Neural cell (in vitro differentiated cells): Measurements from ENCODE around the gene HLA-F. TPM values are rescaled to one million over a fixed set of nuclear protein-coding genes. Genes with fewer than 3 reads are reported as not detected.

Source experiments
- H2AFZ ChIP-seq: fragments of 200-600, 300-800 bp; sonication (generic), shearing (Covaris generic); 2 replicates; pipeline ENCODE4 v1.6.0; 2014; ENCODE audit warnings: low read depth, mild to moderate bottlenecking, antibody characterized with exemption, low read length, moderate library complexity
- H3F3A ChIP-seq: fragments of 200-600 bp; shearing (Covaris generic); 2 replicates; pipeline ENCODE4 v1.6.1; 2016; ENCODE audit warnings: mild to moderate bottlenecking, moderate library complexity, mixed read lengths, antibody characterized with exemption, low read length; ENCODE audit not compliant: insufficient read depth, poor library complexity, severe bottlenecking
- H3K27ac ChIP-seq: fragments of 200-600, 300-800 bp; sonication (generic), shearing (Covaris generic); 2 replicates; pipeline ENCODE4 v1.5.1; 2014; ENCODE audit warnings: mild to moderate bottlenecking, low read length, moderate library complexity
- H3K27me3 ChIP-seq: fragments of 300-800, 200-600 bp; sonication (generic), shearing (Covaris generic); 2 replicates; pipeline ENCODE4 v1.6.0; 2014; ENCODE audit warnings: mild to moderate bottlenecking, low read depth, low read length, moderate library complexity; ENCODE audit not compliant: insufficient read depth
- H3K36me3 ChIP-seq: fragments of 300-800, 200-600 bp; sonication (generic), shearing (Covaris generic); 2 replicates; pipeline ENCODE4 v1.5.1; 2014; ENCODE audit warnings: mild to moderate bottlenecking, antibody characterized with exemption, low read length, moderate library complexity; ENCODE audit not compliant: insufficient read depth
- H3K4me2 ChIP-seq: fragments of 300-800, 200-600 bp; sonication (generic), shearing (Covaris generic); 2 replicates; pipeline ENCODE4 v1.6.0; 2014; ENCODE audit warnings: mild to moderate bottlenecking, low read length
- H3K4me3 ChIP-seq: fragments of 300-800, 200-600 bp; sonication (generic), shearing (Covaris generic); 2 replicates; pipeline ENCODE4 v1.5.1; 2014; ENCODE audit warnings: mild to moderate bottlenecking, low read length, moderate library complexity
- H3K79me2 ChIP-seq: fragments of 200-600 bp; shearing (Covaris generic); replicated peaks from 2 replicates; pipeline ENCODE4 v1.6.0; 2014; ENCODE audit warnings: mild to moderate bottlenecking, low read length, moderate library complexity; ENCODE audit not compliant: insufficient read depth
- H3K9ac ChIP-seq: fragments of 300-800, 200-600 bp; sonication (generic), shearing (Covaris generic); 2 replicates; pipeline ENCODE4 v1.6.1; 2016; ENCODE audit warnings: mild to moderate bottlenecking, low read length, mixed read lengths
- H3K9me2 ChIP-seq: fragments of 200-600 bp; shearing (Covaris generic); 2 replicates; pipeline ENCODE4 v1.6.1; 2016; ENCODE audit warnings: mild to moderate bottlenecking, low read length, mixed read lengths; ENCODE audit not compliant: insufficient read depth
- H3K9me3 ChIP-seq: fragments of 200-600, 300-800 bp; sonication (generic), shearing (Covaris generic); 2 replicates; pipeline ENCODE4 v1.6.1; 2016; ENCODE audit warnings: mild to moderate bottlenecking, mixed run types, low read length, moderate library complexity, mixed read lengths
- H4K20me1 ChIP-seq: fragments of 200-600 bp; shearing (Covaris generic); 2 replicates; pipeline ENCODE4 v1.6.1; 2016; ENCODE audit warnings: mild to moderate bottlenecking, mixed run types; ENCODE audit not compliant: insufficient read depth
- EP300 ChIP-seq: fragments of 450-650 bp; conservative IDR thresholded peaks from 2 replicates; pipeline ENCODE4 v1.6.1; 2014; ENCODE audit warnings: antibody characterized with exemption, mild to moderate bottlenecking, moderate library complexity; ENCODE audit not compliant: poor library complexity, severe bottlenecking
- EZH2 ChIP-seq: fragments of 200-600, 300-800 bp; shearing (Covaris generic), sonication (generic); IDR thresholded peaks from 2 replicates; pipeline ENCODE4 v1.6.1; 2014; ENCODE audit warnings: antibody characterized with exemption, low read length, borderline replicate concordance, mild to moderate bottlenecking; ENCODE audit not compliant: insufficient read depth, poor library complexity, severe bottlenecking
- MXI1 ChIP-seq: fragments of 450-650 bp; conservative IDR thresholded peaks from 2 replicates; pipeline ENCODE4 v1.6.1; 2014; ENCODE audit warnings: antibody characterized with exemption, mild to moderate bottlenecking; ENCODE audit not compliant: poor library complexity, severe bottlenecking
- POLR2AphosphoS5 ChIP-seq: IDR thresholded peaks from 2 replicates; pipeline ENCODE4 v1.6.1; 2012
- RAD21 ChIP-seq: fragments of 450-650 bp; conservative IDR thresholded peaks from 2 replicates; pipeline ENCODE4 v1.6.1; 2014; ENCODE audit warnings: antibody characterized with exemption, mild to moderate bottlenecking, moderate library complexity
- REST ChIP-seq: IDR thresholded peaks from 2 replicates; pipeline ENCODE4 v1.6.1; 2012; ENCODE audit warnings: borderline replicate concordance
- SMC3 ChIP-seq: fragments of 450-650 bp; conservative IDR thresholded peaks from 2 replicates; pipeline ENCODE4 v1.6.1; 2014; ENCODE audit warnings: antibody characterized with exemption, mild to moderate bottlenecking, moderate library complexity; ENCODE audit not compliant: poor library complexity
- TAF1 ChIP-seq: IDR thresholded peaks from 2 replicates; pipeline ENCODE4 v1.6.1; 2012; ENCODE audit warnings: low read depth
- polyA plus RNA-seq: library from polyadenylated mRNA; depleted of rRNA; stranded (reverse); fragments of >200 nt; gene quantifications from 2 replicates; pipeline ENCODE4 v1.2.3, GENCODE V29; 2014
- TF ChIP-seq, protein P1 (sequence below): fragments of 450-650 bp; IDR thresholded peaks from 2 replicates; pipeline ENCODE4 v1.5.1; 2014; ENCODE audit warnings: antibody characterized with exemption, mild to moderate bottlenecking, moderate library complexity; ENCODE audit not compliant: poor library complexity, severe bottlenecking

HLA-F gene
- polyA plus RNA-seq, 1 donor from 2014 or later = not detected

DNA sequence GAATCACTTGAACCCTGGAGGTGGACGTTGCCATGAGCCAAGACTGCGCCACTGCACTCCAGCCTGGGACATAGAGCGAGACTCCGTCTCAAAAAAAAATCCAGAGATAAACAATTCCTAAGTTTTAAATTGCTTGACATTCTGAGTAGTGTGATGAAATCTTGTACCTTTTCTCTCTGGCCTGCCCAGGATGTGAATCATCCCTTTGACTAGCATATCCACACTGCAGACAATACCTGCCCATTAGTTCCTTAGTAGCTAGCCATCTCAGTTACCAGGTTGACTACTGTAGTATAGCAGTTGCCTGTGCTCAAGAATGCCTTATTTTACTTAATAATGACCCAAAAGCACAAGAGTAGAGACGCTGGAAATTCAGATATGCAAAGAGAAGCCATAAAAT, 45.1 kb upstream of the HLA-F start:
- Histone ChIP-seq H3K9ac (no peak overlapping the region), H3K9me3 (no peaks in the 10 kb centered on the region), H3F3A (no peaks in the 10 kb centered on the region), H3K27me3 (no peaks in the 10 kb centered on the region), H3K4me2 (no peak overlapping the region), H3K36me3 (no peaks in the 10 kb centered on the region), H3K4me3 (no peak overlapping the region), H3K27ac (no peak overlapping the region), H2AFZ (no peak overlapping the region), H4K20me1 (no peaks in the 10 kb centered on the region), H3K9me2 (no peaks in the 10 kb centered on the region), H3K79me2 (no peaks in the 10 kb centered on the region)
- TF ChIP-seq REST = no peak
- no peak for TF ChIP-seq EP300
- no peak for TF ChIP-seq EZH2
- no peak for TF ChIP-seq MXI1
- no peak for TF ChIP-seq TAF1
- TF ChIP-seq POLR2AphosphoS5 = no peak
- TF ChIP-seq SMC3 = no peak
- TF ChIP-seq RAD21 = no peak

GRCh38 chr6:29679962-29680361, 43.3 kb upstream of the HLA-F start:
- Histone ChIP-seq H3K27ac (no peak overlapping the region), H4K20me1 (no peaks in the 10 kb centered on the region), H3K9me2 (no peaks in the 10 kb centered on the region), H3K9me3 (no peaks in the 10 kb centered on the region), H3F3A (no peaks in the 10 kb centered on the region), H2AFZ (no peak overlapping the region), H3K4me2 (no peak overlapping the region), H3K36me3 (no peaks in the 10 kb centered on the region), H3K79me2 (no peaks in the 10 kb centered on the region), H3K9ac (no peak overlapping the region), H3K27me3 (no peaks in the 10 kb centered on the region), H3K4me3 (no peak overlapping the region)
- TF ChIP-seq MXI1 = no peak
- TF ChIP-seq RAD21 = no peak
- no peak for TF ChIP-seq EP300
- TF ChIP-seq, protein P1, sequence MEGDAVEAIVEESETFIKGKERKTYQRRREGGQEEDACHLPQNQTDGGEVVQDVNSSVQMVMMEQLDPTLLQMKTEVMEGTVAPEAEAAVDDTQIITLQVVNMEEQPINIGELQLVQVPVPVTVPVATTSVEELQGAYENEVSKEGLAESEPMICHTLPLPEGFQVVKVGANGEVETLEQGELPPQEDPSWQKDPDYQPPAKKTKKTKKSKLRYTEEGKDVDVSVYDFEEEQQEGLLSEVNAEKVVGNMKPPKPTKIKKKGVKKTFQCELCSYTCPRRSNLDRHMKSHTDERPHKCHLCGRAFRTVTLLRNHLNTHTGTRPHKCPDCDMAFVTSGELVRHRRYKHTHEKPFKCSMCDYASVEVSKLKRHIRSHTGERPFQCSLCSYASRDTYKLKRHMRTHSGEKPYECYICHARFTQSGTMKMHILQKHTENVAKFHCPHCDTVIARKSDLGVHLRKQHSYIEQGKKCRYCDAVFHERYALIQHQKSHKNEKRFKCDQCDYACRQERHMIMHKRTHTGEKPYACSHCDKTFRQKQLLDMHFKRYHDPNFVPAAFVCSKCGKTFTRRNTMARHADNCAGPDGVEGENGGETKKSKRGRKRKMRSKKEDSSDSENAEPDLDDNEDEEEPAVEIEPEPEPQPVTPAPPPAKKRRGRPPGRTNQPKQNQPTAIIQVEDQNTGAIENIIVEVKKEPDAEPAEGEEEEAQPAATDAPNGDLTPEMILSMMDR = no peak
- no peak for TF ChIP-seq POLR2AphosphoS5
- TF ChIP-seq TAF1 = no peak
- no peak for TF ChIP-seq REST
- TF ChIP-seq EZH2 = no peak
- no peak for TF ChIP-seq SMC3
